Measurements from ENCODE around the gene SLIT1.

Gene SLIT1

DNA sequence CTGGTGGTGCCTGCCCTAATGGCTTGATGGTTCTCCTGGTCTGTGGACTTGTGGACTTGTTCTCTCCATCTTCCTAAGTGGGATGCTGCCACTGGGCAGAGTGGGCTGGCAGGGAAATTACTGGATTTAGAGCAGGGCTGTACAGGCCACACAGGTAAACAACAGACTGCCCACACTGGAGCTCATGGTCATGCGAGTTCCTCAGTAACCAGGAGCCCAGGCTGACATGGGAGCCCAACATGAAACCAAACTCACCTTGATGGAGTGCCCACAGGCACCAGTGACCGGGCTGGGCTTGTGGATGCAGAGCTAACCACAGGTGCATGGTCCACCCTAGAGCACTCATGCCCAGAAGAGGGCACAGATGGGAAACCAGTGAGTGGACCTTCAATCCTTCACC, 116.7 kb downstream of the SLIT1 start:
- TF ChIP-seq, protein P1, sequence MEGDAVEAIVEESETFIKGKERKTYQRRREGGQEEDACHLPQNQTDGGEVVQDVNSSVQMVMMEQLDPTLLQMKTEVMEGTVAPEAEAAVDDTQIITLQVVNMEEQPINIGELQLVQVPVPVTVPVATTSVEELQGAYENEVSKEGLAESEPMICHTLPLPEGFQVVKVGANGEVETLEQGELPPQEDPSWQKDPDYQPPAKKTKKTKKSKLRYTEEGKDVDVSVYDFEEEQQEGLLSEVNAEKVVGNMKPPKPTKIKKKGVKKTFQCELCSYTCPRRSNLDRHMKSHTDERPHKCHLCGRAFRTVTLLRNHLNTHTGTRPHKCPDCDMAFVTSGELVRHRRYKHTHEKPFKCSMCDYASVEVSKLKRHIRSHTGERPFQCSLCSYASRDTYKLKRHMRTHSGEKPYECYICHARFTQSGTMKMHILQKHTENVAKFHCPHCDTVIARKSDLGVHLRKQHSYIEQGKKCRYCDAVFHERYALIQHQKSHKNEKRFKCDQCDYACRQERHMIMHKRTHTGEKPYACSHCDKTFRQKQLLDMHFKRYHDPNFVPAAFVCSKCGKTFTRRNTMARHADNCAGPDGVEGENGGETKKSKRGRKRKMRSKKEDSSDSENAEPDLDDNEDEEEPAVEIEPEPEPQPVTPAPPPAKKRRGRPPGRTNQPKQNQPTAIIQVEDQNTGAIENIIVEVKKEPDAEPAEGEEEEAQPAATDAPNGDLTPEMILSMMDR (IDR thresholded peaks at IDR 0.05; ENCODE audit: low read length) = no peak
- Histone ChIP-seq H3F3A (ENCODE audit: insufficient read depth, low read length) (no peaks in the 10 kb centered on the region), H3K9me3 (ENCODE audit: low read length) (no peaks in the 10 kb centered on the region), H4K20me1 (ENCODE audit: insufficient read depth, low read length) (no peaks in the 10 kb centered on the region), H3K79me2 (ENCODE audit: insufficient read depth, low read length) (no peaks in the 10 kb centered on the region), H3K4me3 (ENCODE audit: low read depth, low read length, poor library complexity, severe bottlenecking) (no peak overlapping the region), H3K27me3 (ENCODE audit: insufficient read depth, low read length) (no peaks in the 10 kb centered on the region), H2AFZ (ENCODE audit: low read length) (no peak overlapping the region), H3K9me2 (ENCODE audit: low read depth, low read length) (no peaks in the 10 kb centered on the region), H3K27ac (ENCODE audit: low read depth, low read length, poor library complexity, severe bottlenecking) (no peak overlapping the region), H3K9ac (ENCODE audit: low read length) (no peak overlapping the region), H3K4me1 (ENCODE audit: insufficient read depth, low read length, severe bottlenecking) (no peaks in the 10 kb centered on the region), H3K4me2 (ENCODE audit: low read length) (no peak overlapping the region), H3K36me3 (ENCODE audit: insufficient read depth, low read length) (no peaks in the 10 kb centered on the region)

DNA sequence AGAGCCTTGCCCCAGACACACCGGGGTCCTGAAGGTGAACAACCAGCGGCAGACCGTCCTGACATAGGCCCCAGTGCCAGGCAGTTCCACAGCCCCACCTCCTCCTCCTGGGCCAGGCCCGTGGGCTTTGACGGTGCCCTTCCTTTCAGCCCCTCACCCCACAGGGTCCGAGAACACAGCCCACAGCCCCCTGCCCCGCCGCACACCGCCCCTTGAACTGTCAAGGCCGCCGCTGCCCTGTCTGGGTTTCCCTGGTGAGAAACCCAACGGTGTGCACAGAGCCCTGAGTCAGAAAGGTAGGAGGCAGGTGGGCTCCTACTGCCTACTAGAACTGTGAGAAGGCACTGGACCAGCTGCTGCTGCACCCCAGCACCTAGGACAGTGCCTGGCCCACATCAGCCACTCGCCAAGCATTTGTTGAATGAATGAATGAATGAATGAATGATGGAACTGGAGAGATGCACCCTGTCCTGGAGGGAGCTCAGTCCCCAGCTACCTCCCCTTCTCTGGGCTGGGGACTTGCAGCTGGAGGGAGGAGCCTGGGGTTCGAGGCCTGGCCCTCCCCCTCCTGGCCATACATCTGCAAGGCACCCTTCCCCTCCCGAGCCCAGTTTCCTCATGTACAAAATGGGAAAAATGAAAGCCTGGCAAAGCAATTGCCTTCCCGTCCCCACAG, 117.9 kb downstream of the SLIT1 start:
- Histone ChIP-seq H3K36me3 (ENCODE audit: insufficient read depth, low read length) (no peaks in the 10 kb centered on the region), H3K9me3 (ENCODE audit: low read length) (no peaks in the 10 kb centered on the region), H3K4me2 (ENCODE audit: low read length) (no peak overlapping the region), H3K9me2 (ENCODE audit: low read depth, low read length) (no peaks in the 10 kb centered on the region), H3K27me3 (ENCODE audit: insufficient read depth, low read length) (no peaks in the 10 kb centered on the region), H3K4me3 (ENCODE audit: low read depth, low read length, poor library complexity, severe bottlenecking) (no peak overlapping the region), H3K9ac (ENCODE audit: low read length) (no peak overlapping the region), H2AFZ (ENCODE audit: low read length) (no peak overlapping the region), H3K4me1 (ENCODE audit: insufficient read depth, low read length, severe bottlenecking) (no peaks in the 10 kb centered on the region), H3K27ac (ENCODE audit: low read depth, low read length, poor library complexity, severe bottlenecking) (no peak overlapping the region), H4K20me1 (ENCODE audit: insufficient read depth, low read length) (no peaks in the 10 kb centered on the region), H3F3A (ENCODE audit: insufficient read depth, low read length) (no peaks in the 10 kb centered on the region), H3K79me2 (ENCODE audit: insufficient read depth, low read length) (no peaks in the 10 kb centered on the region)
- no peak for TF ChIP-seq EZH2 (IDR thresholded peaks at IDR 0.05; ENCODE audit: borderline replicate concordance, low read length)
- TF ChIP-seq, protein P1 (IDR thresholded peaks at IDR 0.05; ENCODE audit: low read length) = no peak

DNA sequence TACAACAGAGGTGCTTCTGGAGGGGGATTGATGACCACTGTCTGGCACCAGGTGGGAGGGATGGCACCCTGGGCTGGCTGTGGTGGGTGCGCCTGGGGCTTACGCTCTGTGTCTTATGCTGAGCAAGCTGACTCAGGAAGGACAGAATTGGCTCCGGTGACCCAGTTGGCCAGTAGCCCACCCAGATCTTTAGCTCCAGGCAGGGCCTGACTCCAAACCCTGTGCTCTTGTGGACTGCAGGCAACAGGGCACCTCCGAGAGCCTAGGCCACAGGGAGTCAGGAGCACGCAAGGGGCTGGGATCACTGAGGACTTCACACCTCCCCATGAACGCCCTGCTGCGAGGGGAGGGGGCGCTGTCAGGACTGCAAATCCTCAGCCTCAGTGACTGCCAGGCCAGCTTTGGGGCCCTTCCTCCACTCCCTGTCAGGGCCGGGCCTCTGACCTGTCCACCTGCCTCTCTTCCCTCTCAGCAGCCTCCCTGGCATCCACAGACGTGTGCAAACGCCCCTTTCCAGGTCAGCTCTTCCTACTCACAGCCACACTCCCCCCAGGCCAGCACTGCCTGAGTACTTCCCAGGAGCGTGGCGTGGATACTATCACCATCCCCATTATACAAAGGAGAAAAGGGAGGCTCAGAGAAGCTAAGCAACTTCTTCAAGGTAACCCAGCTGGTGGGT, 118.7 kb downstream of the SLIT1 start:
- TF ChIP-seq, protein P1 (IDR thresholded peaks at IDR 0.05; ENCODE audit: low read length) = no peak
- no peak for TF ChIP-seq EZH2 (IDR thresholded peaks at IDR 0.05; ENCODE audit: borderline replicate concordance, low read length)
- no peaks in the 10 kb centered on the region for H3K79me2 ChIP-seq (ENCODE audit: insufficient read depth, low read length)
- H3K9ac ChIP-seq (ENCODE audit: low read length) = no peak overlapping the region

More for the DNA sequence above, 118.7 kb downstream of the SLIT1 start:
- H3F3A ChIP-seq (ENCODE audit: insufficient read depth, low read length) = no peaks in the 10 kb centered on the region
- no peaks in the 10 kb centered on the region for H3K36me3 ChIP-seq (ENCODE audit: insufficient read depth, low read length)
- H3K27me3 ChIP-seq (ENCODE audit: insufficient read depth, low read length) = no peaks in the 10 kb centered on the region
- no peak overlapping the region for H3K4me2 ChIP-seq (ENCODE audit: low read length)
- H3K4me3 ChIP-seq (ENCODE audit: low read depth, low read length, poor library complexity, severe bottlenecking) = no peak overlapping the region
- no peaks in the 10 kb centered on the region for H3K4me1 ChIP-seq (ENCODE audit: insufficient read depth, low read length, severe bottlenecking)
- no peaks in the 10 kb centered on the region for H3K9me2 ChIP-seq (ENCODE audit: low read depth, low read length)
- no peak overlapping the region for H3K27ac ChIP-seq (ENCODE audit: low read depth, low read length, poor library complexity, severe bottlenecking)
- no peak overlapping the region for H2AFZ ChIP-seq (ENCODE audit: low read length)
- H4K20me1 ChIP-seq (ENCODE audit: insufficient read depth, low read length) = no peaks in the 10 kb centered on the region
- no peaks in the 10 kb centered on the region for H3K9me3 ChIP-seq (ENCODE audit: low read length)
